Stomach smooth muscle (tissue), 2 donors: Measurements from ENCODE around the gene TMBIM1.

Experiments
- H3K27ac ChIP-seq: one replicate; pipeline ENCODE4 v1.7.0; 2013; ENCODE audit warnings: mild to moderate bottlenecking, low read length, inconsistent platforms
- H3K27me3 ChIP-seq, 2 donors: one replicate each; pipeline ENCODE4 v1.7.0; 2013; ENCODE audit warnings: low read length in 2 of 2; ENCODE audit not compliant: insufficient read depth in 2 of 2, control insufficient read depth in 1 of 2
- H3K36me3 ChIP-seq, 2 donors: one replicate each; pipeline ENCODE4 v1.7.0; 2013; ENCODE audit warnings: low read length in 2 of 2; ENCODE audit not compliant: control insufficient read depth in 2 of 2, insufficient read depth in 2 of 2
- H3K4me1 ChIP-seq: one replicate; pipeline ENCODE4 v1.7.0; 2013; ENCODE audit warnings: low read length; ENCODE audit not compliant: control insufficient read depth, insufficient read depth
- H3K4me3 ChIP-seq, 2 donors: one replicate each; pipeline ENCODE4 v1.7.0; 2013; ENCODE audit warnings: low read length in 2 of 2
- H3K9ac ChIP-seq, 2 donors: one replicate each; pipeline ENCODE4 v1.7.0; 2013; ENCODE audit warnings: low read length in 2 of 2, mild to moderate bottlenecking in 1 of 2
- H3K9me3 ChIP-seq, 2 donors: one replicate each; pipeline ENCODE4 v1.7.0; 2013; ENCODE audit warnings: low read length in 2 of 2; ENCODE audit not compliant: control insufficient read depth in 2 of 2
- donor health status: healthy.
- donor health status: Pancreatic carcinoma.

TMBIM1 gene

DNA sequence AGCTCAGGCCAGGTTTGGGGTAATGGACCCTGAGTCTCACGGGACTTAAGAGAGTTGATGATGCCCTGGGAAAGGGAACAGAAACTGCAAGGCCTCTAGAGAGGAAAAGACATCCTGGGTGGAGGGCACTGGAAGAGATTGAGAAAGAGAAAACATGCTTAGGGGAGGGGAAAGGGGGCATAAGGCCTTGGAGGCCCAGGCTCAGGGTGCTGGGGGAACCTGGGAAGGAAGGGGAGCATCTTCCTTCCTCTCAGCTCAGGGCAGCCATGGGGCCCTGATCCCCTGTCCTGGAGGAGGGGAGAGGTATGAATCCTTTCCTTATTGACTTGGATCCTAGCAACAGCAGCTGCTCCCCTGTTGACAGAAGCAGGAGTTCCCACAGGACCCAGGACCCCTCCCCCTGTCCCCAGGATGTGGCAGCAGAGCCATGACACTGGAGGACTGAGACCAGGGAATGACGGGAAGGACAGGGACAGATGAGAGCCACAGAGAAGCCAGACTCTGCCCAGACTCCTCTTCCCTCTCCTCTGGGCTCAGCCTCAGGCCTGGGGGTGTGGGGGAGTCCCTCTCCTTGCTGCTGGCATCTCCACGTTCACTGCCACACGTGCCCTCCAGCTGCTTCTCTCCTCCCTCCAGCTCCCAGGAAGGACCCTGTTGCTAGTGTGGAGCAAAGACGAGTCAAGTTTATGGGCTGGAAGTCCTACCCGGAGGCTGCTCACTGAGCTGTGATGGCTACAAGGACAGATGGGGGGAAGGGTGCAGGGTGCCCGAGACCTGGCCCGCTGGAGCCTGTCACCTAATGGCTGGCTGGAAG, 30.7 kb downstream of the TMBIM1 start:
- Histone ChIP-seq H3K36me3 (peaks cover 29 to 30% of the 10 kb centered on the region in 2 donors), H3K27ac (peak overlapping the region; percentile 96), H3K4me1 (peaks cover 70% of the 10 kb centered on the region), H3K9ac (peak overlapping the region; percentile 14 to 58), H3K9me3 (no peaks in the 10 kb centered on the region), H3K27me3 (no peaks in the 10 kb centered on the region), H3K4me3 (peak overlapping the region; percentile 24 to 61)

DNA sequence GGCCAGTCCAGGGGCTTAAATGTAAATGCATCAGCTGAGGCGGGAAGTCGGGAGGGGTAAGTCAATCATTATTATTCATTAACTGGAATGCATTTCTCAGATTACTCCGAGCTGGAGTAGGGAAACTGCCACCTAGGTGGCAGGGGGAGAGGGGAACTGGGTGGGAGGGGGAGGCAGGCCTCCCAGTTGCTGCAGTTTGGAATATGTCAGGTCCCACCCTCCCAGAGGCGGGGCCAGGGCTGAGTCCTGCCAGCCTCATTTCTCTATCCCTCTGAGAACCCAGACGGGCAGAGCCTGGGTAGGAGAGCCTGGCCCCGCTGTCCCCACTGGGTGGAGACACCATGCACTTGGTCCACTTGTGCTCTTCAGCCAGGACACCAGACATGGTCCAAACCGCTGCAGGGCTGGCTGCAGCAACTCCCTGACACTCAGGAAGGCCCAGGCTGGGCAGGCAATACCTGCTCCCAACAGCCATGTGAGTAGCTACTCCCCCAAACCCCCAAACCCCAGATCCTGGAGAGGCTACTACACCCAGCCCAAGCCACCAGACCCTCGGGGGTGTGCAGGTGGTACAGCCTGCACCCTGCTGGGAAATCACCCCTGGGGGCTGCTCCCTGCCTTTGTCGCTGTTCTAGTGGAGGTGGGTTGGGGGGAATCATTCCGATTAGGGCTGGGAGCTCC, 31.4 kb downstream of the TMBIM1 start, which contains the start of gene GPBAR1:
Gene GPBAR1 (plus strand): TSS at position 274 of the 681 bp plus-strand sequence. CDS start 1,710 bp downstream, outside the sequence.
- Histone ChIP-seq H3K27ac (peak within 1 kb of the TSS; percentile 96), H3K36me3 (peaks cover 23% of the 10 kb centered on the region in 2 donors), H3K4me3 (peak within 1 kb of the TSS; percentile 36 to 61), H3K27me3 (no peaks in the 10 kb centered on the region), H3K9ac (peak within 1 kb of the TSS; percentile 59 to 68), H3K9me3 (no peaks in the 10 kb centered on the region), H3K4me1 (peaks cover 70% of the 10 kb centered on the region)

DNA sequence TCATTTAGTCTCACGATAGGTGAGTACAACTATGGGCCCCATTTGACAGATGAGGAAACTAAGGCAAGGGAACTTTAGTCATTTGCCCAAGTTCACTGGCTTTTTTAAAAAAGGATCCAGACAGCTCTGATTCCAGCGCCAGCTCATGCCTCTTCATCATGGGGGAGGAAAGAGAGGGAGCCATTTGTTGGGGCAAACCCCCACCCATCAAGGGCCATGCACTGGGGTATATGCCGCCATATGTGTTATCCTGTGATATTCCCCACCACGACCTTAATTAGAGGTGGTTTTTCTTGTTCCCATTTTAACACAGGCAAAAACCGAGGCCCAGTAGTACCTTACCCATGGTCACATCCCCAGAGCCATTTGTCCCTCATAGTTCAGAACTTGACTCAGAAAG, 32.1 kb downstream of the TMBIM1 start:
- peak overlapping the region; percentile 96 for H3K27ac ChIP-seq
- peak overlapping the region; percentile 59 to 68 for H3K9ac ChIP-seq
- H3K27me3 ChIP-seq: no peaks in the 10 kb centered on the region
- H3K36me3 ChIP-seq: peaks cover 22% of the 10 kb centered on the region in 2 donors
- H3K9me3 ChIP-seq: no peaks in the 10 kb centered on the region
- peak overlapping the region; percentile 22 to 36 for H3K4me3 ChIP-seq
- peaks cover 67% of the 10 kb centered on the region for H3K4me1 ChIP-seq

DNA sequence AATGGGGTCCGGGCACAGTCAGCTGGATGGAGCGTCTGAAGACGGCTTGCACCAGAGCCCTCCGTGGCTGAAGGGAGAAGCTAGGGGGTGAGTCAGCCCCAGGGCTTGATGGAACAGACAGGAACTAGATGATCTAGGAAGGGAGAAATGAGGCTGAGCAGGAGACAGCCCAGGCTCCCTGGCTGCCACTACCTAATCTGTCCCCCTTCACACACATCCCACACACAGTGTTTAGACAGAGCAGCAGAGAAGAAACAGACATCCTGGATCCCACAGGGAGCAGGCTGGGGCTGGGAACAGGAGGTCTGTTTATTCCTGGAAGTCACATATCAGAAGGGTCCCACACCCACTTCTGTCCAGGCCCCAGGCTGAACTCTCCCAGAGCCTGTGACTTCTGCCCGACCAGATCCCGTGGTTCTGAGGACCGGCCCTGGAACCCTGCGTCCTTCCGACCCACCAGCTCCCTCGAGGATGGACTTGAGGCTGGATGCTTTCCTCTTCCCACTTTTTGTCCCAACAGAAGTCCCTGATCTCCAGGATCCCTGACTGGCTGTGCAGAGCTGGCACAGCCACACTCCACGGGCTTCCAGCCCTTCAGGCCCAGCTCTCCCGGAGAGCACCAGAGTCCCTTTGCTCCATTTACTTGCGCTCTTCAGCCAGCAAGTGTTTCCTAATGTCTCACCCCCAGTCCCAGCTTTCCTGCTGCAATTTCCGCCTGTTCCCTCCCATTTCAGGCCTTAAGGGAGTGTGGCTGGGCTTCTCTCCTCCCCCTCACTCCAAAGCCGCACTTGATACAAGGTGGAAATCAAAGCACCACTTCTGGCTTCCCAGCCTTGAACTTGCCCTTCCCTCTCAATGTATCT, 33.0 kb downstream of the TMBIM1 start:
- H3K4me1 ChIP-seq: peaks cover 60% of the 10 kb centered on the region
- peak overlapping the region; percentile 36 to 57 for H3K4me3 ChIP-seq

DNA sequence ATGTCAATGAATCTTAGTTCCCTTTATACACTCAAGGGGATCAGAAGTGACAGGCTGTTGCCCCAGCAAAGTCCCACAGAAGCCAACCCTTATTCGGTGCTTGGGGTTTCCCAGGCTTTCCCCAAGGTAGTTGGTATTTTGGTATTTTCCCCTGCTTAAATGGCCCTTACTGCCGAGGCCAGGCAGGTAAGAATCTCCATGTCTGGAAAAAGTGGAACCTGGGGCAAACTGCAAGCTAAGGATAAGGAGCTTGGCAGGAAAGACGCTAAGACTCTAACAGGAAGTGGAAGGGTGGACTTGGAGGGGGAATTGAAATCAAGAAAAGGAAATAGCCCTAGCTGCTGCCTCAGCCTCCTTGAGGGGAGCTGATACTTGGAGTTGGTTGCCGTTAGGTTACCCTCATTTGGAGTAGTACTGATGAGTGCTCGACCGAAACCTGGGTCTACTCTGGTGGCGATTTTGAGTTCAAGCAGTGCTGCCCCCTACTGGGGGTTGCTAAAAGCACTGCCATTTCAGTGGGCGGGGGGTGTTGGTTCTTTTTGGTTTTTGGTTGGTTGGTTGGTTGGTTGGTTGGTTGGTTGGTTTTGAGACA, 34.8 kb downstream of the TMBIM1 start:
- Histone ChIP-seq H3K27me3 (no peaks in the 10 kb centered on the region), H3K9ac (no peak overlapping the region), H3K4me1 (peaks cover 47% of the 10 kb centered on the region), H3K27ac (peak overlapping the region; percentile 6), H3K4me3 (no peak overlapping the region), H3K36me3 (peaks cover 32% of the 10 kb centered on the region in 2 donors), H3K9me3 (no peaks in the 10 kb centered on the region)

More for the DNA sequence above, 33.0 kb downstream of the TMBIM1 start:
- Histone ChIP-seq H3K9ac (peak overlapping the region; percentile 59 to 68), H3K27ac (peak overlapping the region; percentile 96), H3K9me3 (no peaks in the 10 kb centered on the region), H3K27me3 (no peaks in the 10 kb centered on the region), H3K36me3 (peaks cover 20 to 21% of the 10 kb centered on the region in 2 donors)

DNA sequence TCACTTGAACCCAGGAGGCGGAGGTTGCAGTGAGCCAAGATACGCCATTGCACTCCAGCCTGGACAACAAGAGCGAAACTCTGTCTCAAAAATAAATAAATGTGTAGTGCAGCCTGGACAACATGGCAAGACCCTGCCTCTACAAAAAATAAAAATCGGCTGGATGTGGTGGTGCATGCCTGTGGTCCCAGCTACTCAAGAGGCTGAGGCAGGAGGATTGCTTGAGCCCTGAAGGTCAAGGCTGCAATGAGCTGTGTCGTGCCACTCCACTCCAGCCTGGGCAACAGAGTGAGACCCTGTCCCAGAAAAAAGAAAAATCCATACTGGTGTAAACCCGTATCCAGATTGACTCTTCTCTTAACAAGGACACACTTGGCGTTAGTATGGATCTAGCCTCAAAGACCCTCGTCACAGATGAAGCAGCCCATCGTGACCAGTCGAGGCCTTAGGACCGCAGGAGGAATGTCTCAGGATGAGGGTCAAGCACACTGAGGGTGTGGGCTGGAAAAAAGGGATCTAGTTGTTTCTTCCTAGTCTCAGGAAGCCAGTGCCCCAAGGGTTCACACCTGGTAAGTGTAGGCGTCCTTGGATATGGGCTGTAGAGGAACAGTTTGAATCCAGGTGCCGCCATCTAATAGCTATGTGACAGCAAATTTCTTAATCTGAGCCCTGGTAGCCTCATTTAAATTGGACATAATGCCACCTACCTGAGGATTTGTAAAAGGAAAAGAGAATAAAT, 35.5 kb downstream of the TMBIM1 start:
- Histone ChIP-seq H3K36me3 (peaks cover 39% of the 10 kb centered on the region in 2 donors), H3K4me3 (no peak overlapping the region), H3K27me3 (no peaks in the 10 kb centered on the region), H3K9ac (no peak overlapping the region), H3K27ac (peak overlapping the region; percentile 6), H3K4me1 (peaks cover 42% of the 10 kb centered on the region), H3K9me3 (no peaks in the 10 kb centered on the region)

DNA sequence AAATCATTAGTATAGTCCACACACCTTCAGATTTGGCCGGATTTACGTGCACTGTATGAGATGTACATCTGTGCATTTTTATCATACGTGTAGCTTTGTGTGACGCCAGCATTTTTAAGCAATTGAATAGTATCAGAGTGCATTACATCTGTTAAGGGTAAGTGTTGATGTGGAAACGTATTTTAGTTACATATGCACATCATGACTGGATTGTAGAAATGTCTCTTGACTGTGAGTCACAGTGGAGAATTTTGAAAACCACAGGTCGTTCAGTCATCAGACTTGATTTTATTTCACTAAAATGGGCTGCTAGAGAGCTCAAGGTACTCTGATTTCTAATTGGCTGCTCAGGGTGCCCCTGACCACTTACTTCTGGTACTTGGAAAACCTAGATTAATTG, 36.9 kb downstream of the TMBIM1 start:
- no peak overlapping the region for H3K27ac ChIP-seq
- peaks cover 50 to 51% of the 10 kb centered on the region in 2 donors for H3K36me3 ChIP-seq
- H3K4me3 ChIP-seq: no peak overlapping the region
- no peaks in the 10 kb centered on the region for H3K27me3 ChIP-seq
- no peaks in the 10 kb centered on the region for H3K9me3 ChIP-seq
- H3K9ac ChIP-seq: no peak overlapping the region
- H3K4me1 ChIP-seq: peaks cover 29% of the 10 kb centered on the region

DNA sequence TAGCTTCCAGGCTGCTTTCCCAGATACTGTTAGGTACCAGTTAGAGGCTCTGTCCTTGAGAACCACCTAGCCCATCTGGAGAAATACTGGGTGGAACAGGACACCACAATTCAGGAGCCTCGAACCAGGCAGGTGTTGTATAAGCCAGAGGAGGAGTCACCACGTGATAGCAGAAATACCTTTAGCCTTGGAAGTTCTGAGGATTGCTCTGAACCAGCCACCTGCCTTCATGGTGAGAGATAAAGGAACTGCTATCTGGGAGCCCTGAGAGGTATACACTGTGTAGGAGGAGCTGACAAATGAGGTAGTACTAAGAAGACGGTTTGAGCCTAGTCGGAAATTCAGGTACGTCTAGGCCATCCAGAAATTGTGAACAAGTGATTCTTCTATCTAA, 39.1 kb downstream of the TMBIM1 start:
- Histone ChIP-seq H3K27me3 (no peaks in the 10 kb centered on the region), H3K9me3 (no peaks in the 10 kb centered on the region), H3K36me3 (peaks cover 68% of the 10 kb centered on the region in 2 donors), H3K4me3 (no peak overlapping the region), H3K27ac (no peak overlapping the region), H3K4me1 (peaks cover 8% of the 10 kb centered on the region), H3K9ac (no peak overlapping the region)

DNA sequence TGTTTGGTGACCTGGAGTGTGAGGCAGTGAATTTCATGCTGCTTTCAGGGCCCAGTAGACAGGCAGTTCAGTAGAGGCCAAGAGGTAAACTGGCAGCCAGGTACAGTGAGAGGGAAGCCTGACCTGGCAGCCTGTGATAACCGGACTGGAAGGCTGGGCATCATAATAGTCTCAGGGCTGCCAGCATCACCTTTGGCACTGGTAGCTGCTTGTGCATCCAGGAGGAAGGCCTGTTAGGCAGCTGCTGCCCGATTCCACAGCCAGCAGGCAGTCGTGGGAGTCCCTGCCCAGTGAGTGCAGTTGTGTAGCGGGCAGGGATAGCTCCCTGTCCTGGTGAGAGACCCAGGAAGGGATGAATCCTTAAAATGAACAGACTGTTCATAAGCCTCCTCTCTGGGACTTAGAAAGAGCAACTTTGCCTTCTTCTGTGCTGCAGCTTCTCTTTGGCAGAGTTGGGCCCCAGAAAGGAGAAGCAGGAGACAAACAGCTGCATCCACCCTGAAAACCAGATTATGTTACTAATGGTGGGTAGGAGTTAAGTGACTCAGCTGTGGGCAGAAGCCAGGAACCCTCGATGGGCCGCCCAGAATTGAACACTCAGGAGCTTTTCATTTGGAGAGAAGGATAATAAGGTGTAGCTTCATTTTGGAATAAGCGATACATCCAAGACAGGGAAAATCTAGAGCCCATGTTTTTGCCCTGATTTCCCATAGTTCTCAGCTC, 39.6 kb downstream of the TMBIM1 start:
- Histone ChIP-seq H3K27me3 (no peaks in the 10 kb centered on the region), H3K27ac (peak overlapping the region; percentile 11), H3K9ac (no peak overlapping the region), H3K4me3 (no peak overlapping the region), H3K36me3 (peaks cover 72 to 73% of the 10 kb centered on the region in 2 donors), H3K4me1 (peaks cover 8% of the 10 kb centered on the region), H3K9me3 (no peaks in the 10 kb centered on the region)
